Glutamatergic neuron (in vitro differentiated cells): Measurements from ENCODE around the gene DPH5. TPM values are rescaled to one million over a fixed set of nuclear protein-coding genes. Genes with fewer than 3 reads are reported as not detected.
"Not testable (repeated sequence)": the region's sequence is repeated elsewhere in the genome, so short reads cannot be mapped to it uniquely, and the experiment has no call there.

Experiments used
- DNase-seq: peaks from one replicate; pipeline ENCODE4 v3.0.0; 2022
- H3K27ac Mint-ChIP-seq: one replicate; pipeline ENCODE4 v1.8.0; 2020; ENCODE audit warnings: mild to moderate bottlenecking, mixed read lengths, inconsistent platforms; ENCODE audit not compliant: unreplicated experiment
- H3K27me3 Mint-ChIP-seq: one replicate; pipeline ENCODE4 v1.8.0; 2020; ENCODE audit warnings: mild to moderate bottlenecking, moderate library complexity, mixed read lengths, inconsistent platforms; ENCODE audit not compliant: unreplicated experiment
- H3K36me3 Mint-ChIP-seq: one replicate; pipeline ENCODE4 v1.8.0; 2020; ENCODE audit warnings: mild to moderate bottlenecking, mixed read lengths, inconsistent platforms; ENCODE audit not compliant: unreplicated experiment
- H3K4me1 Mint-ChIP-seq: one replicate; pipeline ENCODE4 v1.8.0; 2020; ENCODE audit warnings: mild to moderate bottlenecking, low read depth, mixed read lengths, inconsistent platforms; ENCODE audit not compliant: unreplicated experiment
- H3K4me3 Mint-ChIP-seq: one replicate; pipeline ENCODE4 v1.8.0; 2020; ENCODE audit warnings: mild to moderate bottlenecking, mixed read lengths, inconsistent platforms; ENCODE audit not compliant: unreplicated experiment
- H3K9me3 Mint-ChIP-seq: one replicate; pipeline ENCODE4 v1.8.0; 2020; ENCODE audit warnings: mild to moderate bottlenecking, moderate library complexity, mixed read lengths, inconsistent platforms; ENCODE audit not compliant: unreplicated experiment
- CTCF ChIP-seq: fragments of 200-600 bp; sonication (generic); IDR thresholded peaks from one replicate; pipeline ENCODE4 v1.5.0; 2021; ENCODE audit not compliant: partially characterized antibody, unreplicated experiment
- total RNA-seq: library from RNA; stranded (reverse); fragmentation: NEBNext Ultra II Directional; extraction: Animal tissue kit (Norgen Biotek cat#: 25700); gene quantifications from one replicate; pipeline ENCODE4 v1.2.1, GENCODE V29; 2021; ENCODE audit not compliant: unreplicated experiment

DPH5 gene
- total RNA-seq, 1 donor from 2014 or later, result 40.5 TPM

- H3K27ac Mint-ChIP-seq, result no peak overlapping the region
Observed at GRCh38 chr1:100952104-100952745, 73.4 kb downstream of the DPH5 start.

GRCh38 chr1:100950781-100951180 lies 74.8 kb downstream of the DPH5 start:
- Mint-ChIP-seq H3K4me3 (no peak overlapping the region), H3K36me3 (peaks cover 27% of the 10 kb centered on the region), H3K27me3 (peaks cover 2% of the 10 kb centered on the region), H3K4me1 (peaks cover 3% of the 10 kb centered on the region), H3K27ac (no peak overlapping the region), H3K9me3 (peaks cover 7% of the 10 kb centered on the region)
- DNase-seq, result no peak
- TF ChIP-seq CTCF, result no peak

More at GRCh38 chr1:100952104-100952745, 73.4 kb downstream of the DPH5 start:
- Mint-ChIP-seq H3K4me1 (peaks cover 3% of the 10 kb centered on the region), H3K36me3 (peaks cover 19% of the 10 kb centered on the region), H3K27me3 (peaks cover 2% of the 10 kb centered on the region), H3K9me3 (peaks cover 5% of the 10 kb centered on the region), H3K4me3 (no peak overlapping the region)
- TF ChIP-seq CTCF, result no peak
- no peak for DNase-seq

GRCh38 chr1:100950337-100950736 lies 75.2 kb downstream of the DPH5 start:
- peaks cover 27% of the 10 kb centered on the region for H3K36me3 Mint-ChIP-seq
- peaks cover 7% of the 10 kb centered on the region for H3K9me3 Mint-ChIP-seq
- no peak for DNase-seq
- H3K4me3 Mint-ChIP-seq, result no peak overlapping the region
- TF ChIP-seq CTCF, result no peak
- H3K4me1 Mint-ChIP-seq, result peaks cover 3% of the 10 kb centered on the region
- H3K27ac Mint-ChIP-seq, result no peak overlapping the region
- peaks cover 2% of the 10 kb centered on the region for H3K27me3 Mint-ChIP-seq

- not testable (repeated sequence) for H3K9me3 Mint-ChIP-seq, H3K4me1 Mint-ChIP-seq, H3K4me3 Mint-ChIP-seq, H3K27me3 Mint-ChIP-seq, DNase-seq, H3K27ac Mint-ChIP-seq
- H3K36me3 Mint-ChIP-seq, result peaks cover 27% of the 10 kb centered on the region
Observed at GRCh38 chr1:100949515-100950158, 75.9 kb downstream of the DPH5 start.

- H3K9me3 Mint-ChIP-seq, DNase-seq, H3K4me3 Mint-ChIP-seq, H3K4me1 Mint-ChIP-seq, H3K27ac Mint-ChIP-seq, H3K27me3 Mint-ChIP-seq: not testable (repeated sequence)
- H3K36me3 Mint-ChIP-seq, result peaks cover 27% of the 10 kb centered on the region
Observed at GRCh38 chr1:100948721-100949405, 76.7 kb downstream of the DPH5 start.

- H3K36me3 Mint-ChIP-seq, result peaks cover 27% of the 10 kb centered on the region
- H3K27me3 Mint-ChIP-seq, H3K4me1 Mint-ChIP-seq, H3K27ac Mint-ChIP-seq, H3K4me3 Mint-ChIP-seq, DNase-seq, H3K9me3 Mint-ChIP-seq: not testable (repeated sequence)
Observed at GRCh38 chr1:100947816-100948215, 77.8 kb downstream of the DPH5 start.

- H3K4me3 Mint-ChIP-seq, H3K27ac Mint-ChIP-seq, H3K4me1 Mint-ChIP-seq, H3K9me3 Mint-ChIP-seq, DNase-seq, H3K27me3 Mint-ChIP-seq: not testable (repeated sequence)
- H3K36me3 Mint-ChIP-seq, result peaks cover 34% of the 10 kb centered on the region
Observed at GRCh38 chr1:100946064-100946463, 79.5 kb downstream of the DPH5 start.
